ENCODE data around the gene KDM7A. TPM values are rescaled to one million over a fixed set of nuclear protein-coding genes. Genes with fewer than 3 reads are reported as not detected.

Gene KDM7A
- total RNA-seq, 1 donor from 2014 or later: 26.2 TPM

DNA sequence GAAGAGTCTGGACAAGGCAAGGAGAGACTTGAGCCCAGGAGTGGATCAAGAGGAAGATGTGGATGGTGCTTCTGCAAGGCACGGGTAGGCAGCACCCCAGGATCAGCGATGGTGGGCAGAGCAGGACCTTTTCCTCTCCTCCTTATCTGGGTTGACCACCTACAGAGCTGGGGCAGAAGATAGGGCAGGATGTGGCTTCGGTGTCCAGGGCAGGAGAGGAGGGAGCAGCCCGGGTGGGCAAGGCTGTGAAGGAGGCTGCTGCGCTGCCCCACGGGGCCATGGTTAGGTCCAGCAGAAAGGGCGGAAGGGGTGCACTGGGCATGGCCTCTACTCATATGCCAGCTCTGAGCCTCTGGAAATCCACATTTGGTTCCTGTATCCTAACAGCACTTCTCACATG, 94.0 kb downstream of the KDM7A start:
- DNase-seq: no peak

DNA sequence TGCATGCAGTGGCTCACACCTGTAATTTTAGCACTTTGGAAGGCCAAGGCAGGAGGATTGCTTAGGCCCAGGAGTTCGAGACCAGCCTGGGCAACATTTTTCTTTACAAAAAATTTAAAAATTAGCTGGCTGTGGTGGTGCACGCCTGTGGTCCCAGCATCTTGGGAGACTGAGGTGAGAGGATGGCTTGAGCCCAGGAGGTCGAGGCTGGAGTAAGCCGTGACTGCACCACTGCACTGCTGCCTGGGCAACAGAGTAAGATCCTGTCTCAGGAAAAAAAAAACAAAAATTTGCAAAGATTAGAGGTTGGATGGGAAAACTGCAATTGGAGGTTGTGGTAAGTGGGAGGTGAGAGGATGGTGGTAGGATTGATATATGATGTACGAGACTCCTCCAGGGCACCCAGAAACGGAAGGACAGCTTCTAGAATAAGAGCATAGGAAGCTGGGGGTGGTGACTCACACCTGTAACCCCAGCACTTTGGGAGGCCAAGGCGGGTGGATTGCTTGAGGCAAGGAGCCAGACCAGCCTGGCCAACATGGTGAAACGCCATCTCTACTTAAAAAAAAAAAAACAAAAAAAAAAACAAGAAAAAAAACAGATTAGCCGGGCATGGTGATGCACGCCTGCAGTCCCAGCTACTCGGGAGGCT, 94.9 kb downstream of the KDM7A start:
- DNase-seq: no peak

DNA sequence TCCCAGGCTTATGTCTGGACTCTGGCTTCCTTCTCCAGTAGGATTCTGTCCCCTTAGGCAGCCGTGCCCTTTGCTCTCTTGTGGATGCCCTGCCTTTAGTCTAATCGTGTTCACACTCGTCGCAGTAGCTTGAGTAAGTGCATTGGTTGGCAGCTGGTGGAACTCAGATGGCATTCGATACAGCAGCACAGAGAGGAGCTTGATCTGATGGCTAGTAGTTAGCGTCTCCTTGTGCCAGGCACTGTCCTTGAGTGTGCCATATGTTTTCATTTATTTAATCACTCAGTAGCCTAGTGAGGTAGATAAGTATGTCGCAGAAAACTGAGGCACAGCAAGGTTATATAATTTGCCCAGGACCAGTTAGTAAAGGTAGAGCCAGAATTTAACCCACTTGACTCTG, 95.9 kb downstream of the KDM7A start:
- DNase-seq: no peak

DNA sequence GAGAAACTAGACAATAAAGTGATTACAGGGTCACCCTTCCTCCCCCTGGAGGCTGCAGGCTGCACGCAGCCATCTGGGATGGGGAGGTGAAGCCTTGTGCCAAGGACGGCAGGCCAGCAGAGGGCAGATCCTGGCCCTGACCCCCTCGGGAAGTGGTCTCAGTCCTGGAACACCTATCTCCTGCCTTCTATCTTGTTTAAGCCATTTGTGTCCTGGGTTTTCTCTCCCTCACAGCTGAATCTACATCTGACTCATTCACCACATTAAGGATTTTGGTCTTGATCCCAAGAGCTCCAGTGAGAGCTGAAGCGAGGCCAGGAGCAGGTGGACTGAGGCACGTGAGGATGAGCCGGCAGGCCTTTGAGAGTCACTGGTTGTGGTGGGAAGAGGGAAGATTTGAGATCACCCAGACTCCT, 97.7 kb downstream of the KDM7A start:
- no peak for DNase-seq

DNA sequence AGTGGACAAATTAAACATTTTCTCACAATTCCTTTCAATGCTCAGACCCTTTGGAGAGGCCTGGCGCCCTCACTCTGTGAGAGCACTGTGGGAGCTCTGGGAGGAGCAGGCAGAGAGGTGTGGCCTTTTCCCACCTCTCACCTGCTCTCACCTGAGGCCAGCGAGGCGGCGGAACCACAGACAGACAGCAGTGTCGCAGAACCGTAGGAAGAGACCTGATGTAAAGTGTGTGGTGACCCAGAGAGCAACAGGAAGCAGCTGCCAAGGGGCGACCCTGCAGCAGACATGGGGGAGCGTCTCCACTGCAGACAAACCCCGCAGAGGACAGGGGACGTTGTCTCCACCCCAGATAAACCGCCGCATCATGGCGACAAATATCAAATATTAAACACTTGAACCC, 98.4 kb downstream of the KDM7A start:
- no peak for DNase-seq

DNA sequence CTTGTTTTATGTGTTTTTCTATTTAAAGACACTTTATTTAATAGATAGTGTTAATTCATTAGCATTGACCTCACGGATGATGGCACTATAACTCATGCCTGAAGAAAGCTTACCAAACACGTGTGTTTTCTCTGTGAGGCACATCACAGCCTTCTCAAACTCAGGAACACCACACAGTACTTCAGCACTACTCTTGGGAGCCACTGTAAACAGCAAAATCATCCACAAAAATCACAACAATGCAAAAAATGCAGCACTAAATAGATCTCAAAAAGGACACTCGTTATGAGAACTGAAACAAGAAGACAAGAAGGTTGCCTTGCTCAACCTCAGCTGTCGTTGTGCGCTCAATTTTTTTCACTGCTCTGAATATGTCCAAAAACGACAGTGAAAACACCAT, 102.0 kb downstream of the KDM7A start:
- no peak for DNase-seq

DNA sequence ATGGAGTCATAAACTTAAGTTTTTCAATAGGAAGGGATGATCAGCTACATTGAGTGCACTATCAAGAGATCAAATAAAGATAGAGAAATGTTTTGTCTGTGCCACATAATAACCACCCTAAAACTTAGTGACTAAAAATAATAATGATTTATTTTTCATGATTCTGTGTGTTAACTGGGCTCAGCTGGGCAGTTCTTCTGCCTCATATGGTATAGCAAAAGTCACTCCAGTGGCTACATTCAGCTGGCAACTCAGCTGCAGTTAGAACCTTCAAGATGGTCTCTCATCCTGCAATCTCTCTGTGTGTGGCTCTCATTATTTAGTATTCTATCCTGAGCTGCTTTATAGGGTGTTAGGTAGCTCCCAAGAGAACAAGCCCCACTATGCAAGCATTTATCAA, 106.2 kb downstream of the KDM7A start:
- no peak for DNase-seq

DNA sequence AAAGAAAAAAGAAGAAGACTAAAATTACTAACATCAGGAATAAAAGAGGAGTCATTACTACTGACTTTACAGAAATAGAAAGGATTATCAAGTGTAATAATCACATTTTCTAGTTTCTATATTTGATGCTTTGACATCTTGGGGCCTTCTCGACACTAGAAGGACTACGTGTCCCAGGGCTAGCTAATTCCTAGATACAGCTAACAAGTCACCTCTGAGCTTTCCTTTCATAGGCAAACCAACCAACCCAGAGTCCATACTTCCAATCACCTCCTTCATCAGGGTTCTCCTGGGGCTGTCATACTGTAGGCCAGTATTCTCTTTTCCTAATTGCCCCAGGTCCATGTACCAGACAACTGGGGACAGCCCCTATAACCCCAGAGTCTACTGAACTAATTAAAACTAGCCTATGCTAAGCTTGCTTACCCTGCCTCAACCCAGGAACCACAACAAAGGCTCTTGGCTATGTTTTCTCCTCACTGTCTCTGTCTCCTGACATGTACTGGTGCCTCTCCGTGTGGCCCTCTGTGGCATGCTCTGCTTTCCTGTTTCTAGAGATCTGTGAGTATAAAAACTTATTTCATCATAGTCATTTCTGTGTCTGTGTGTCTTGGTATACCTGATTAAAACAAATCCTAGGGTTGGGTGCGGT, 107.4 kb downstream of the KDM7A start:
- DNase-seq: no peak

DNA sequence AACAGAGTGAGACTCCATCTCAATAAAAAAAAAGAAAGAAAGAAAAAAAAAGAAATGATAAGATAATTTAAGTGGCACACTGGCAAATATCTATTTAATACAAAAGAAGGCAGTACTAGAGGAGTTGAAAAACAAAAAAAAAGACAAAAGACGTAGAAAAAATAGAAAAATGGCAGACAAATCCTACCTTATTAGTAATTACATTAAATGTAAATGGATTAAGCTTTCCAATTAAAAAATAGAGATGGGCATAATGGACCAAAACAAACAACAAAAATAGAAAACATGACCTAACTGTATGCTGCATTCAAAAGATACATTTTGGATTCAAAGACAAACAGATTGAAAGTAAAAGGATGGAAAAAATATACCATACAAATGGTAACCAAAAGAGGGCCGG, 108.8 kb downstream of the KDM7A start:
- no peak for DNase-seq

DNA sequence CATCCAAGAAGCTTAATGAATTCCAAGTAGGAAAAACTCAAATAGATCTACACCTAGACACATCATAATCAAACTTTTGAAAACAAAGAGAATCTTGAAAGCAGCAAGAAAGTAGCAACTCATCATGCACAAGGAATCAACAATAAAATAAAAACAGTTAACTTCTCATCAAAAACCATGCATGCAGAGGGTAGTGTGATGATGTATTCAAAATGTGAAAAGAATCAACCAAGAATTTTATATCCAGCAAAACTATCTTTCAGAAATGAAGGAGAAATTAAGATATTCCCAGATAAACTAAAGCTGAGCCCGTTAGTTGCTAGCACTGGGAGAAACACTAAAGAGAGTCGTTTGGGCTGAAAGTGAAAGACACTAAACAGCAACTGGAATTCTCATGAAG, 109.7 kb downstream of the KDM7A start:
- no peak for DNase-seq

DNA sequence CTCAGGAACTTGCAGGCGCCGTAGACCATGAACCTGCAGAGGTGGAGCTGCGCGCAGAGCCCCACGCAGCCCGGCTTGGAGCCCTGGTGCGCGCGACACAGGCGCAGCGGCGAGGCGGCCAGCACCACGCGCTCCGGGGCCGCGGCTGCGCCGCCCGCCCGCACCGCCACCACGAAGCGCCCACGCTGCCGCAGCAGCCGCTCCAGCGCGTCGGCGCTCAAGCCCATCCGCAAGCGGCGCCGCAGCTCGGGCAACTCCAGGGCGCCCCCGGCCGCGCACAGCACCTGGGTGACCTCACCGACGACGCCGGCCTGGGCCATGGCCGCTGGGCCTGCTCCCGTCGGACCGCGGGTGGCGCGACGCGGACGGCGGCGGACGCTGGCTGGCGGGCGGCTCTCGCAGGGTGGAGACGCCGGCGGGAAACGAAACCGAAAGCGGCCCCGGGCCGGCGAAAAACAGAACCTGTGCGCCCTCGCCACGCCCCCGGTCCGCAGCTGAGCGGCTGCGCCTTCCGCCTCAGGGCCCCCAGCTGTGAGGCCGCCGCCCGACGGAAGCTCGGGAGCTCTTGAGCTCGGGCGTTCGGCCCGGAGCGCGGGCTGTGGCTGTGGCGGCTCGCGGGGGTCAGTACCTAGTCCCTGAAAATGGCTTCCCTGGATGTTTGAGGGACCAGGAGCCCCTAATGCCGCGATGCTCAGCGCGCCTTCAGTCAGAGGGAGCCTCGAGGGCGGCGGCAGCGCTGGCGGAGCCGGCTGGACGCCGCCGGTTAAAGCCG, 114.1 kb downstream of the KDM7A start, which contains the start of gene PARP12:
Gene PARP12, minus strand, starts transcription at position 424 of the 772 bp plus-strand sequence. Its CDS starts 104 bp downstream, at position 320.
- DNase-seq: peak; percentile 56

DNA sequence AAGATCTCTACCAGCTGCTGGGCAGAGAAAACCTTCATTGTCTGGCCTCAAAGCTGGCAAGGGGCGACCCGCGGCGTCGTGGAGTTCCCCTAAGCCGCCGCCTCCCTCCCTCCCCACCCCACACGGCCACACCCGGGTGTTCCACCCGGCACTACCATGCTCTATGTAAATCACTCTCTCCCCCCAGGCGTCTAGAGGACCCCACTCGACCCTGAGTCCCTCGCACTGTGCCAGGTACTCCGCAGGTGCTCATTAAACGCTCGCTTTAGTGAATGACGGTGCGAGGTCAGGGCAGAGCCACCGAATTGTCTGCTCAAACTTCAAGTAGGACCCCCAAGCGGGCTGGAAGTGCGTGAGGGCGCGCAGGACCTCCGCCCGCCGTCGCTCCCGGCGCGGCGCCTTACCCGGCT, 114.7 kb downstream of the KDM7A start:
- no peak for DNase-seq

DNA sequence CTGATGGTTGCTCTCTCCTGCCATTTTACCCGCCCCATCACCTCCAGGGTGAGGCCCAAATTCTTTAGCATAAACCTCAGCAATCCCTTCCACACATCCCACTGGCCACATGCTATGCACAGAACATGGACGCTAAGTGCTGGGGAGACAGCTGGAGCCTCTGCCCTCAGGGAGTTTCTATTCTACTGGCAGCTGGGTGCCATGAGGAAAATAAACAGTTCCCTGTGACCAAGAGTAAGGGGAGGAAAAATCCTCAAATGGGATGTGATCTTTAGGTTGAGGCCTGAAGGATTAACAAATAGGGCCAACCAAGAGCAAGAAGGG, 115.2 kb downstream of the KDM7A start:
- no peak for DNase-seq

DNA sequence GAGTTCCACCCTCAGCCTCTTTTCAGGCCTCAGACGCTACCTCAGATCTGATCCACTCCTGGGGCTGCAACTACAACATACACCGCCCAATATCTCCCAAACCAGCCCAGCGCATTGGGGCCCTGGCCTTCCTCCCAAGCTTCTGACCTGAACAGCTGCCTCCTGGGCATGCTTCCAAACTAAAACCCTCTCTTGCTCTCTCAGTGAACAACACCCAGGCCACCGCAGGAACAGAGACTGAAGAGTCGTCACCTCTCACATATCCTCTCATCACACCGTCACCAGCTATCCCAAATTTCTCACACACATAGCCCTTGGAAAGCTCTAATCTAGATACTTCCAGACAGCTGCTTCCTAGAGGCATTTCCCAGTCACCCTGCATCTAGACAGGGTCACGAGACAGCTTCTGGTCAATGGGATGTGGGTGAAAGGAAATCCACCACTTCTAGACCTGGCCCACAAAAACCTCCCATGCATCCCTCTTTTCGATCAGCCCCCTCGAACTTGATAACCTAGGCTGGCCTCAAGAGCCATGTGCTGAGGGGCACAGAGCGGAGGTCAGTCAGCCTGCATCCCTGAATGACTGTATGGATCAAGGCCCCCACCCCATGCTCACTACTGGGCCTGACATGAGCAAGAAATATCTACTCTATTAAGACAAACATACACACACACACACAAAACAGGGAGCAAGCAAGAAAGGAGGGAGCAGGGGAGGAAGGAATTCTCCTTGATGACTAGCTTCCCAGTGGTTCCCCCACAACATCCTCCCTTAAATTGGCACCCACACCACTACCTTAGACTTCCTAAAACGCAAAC, 115.8 kb downstream of the KDM7A start:
- DNase-seq: no peak

DNA sequence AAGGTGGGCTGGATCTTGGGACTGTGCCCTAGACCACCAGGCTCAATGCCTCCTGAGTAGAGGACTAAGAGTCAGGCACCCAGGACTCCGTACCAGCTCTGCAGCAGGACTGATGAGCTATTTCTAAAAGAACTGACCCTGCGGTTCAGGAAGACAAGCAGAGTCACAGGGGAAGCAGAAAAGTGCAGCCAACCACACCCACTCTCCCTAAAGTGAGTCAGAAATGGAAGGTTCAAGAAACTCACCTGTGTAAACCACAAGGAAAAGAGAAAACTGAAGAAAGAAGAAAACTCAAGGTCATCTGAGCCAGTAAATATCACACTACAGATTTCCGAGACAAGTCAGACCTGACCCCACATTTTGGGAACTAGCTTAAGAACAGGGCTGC, 116.5 kb downstream of the KDM7A start:
- no peak for DNase-seq

DNA sequence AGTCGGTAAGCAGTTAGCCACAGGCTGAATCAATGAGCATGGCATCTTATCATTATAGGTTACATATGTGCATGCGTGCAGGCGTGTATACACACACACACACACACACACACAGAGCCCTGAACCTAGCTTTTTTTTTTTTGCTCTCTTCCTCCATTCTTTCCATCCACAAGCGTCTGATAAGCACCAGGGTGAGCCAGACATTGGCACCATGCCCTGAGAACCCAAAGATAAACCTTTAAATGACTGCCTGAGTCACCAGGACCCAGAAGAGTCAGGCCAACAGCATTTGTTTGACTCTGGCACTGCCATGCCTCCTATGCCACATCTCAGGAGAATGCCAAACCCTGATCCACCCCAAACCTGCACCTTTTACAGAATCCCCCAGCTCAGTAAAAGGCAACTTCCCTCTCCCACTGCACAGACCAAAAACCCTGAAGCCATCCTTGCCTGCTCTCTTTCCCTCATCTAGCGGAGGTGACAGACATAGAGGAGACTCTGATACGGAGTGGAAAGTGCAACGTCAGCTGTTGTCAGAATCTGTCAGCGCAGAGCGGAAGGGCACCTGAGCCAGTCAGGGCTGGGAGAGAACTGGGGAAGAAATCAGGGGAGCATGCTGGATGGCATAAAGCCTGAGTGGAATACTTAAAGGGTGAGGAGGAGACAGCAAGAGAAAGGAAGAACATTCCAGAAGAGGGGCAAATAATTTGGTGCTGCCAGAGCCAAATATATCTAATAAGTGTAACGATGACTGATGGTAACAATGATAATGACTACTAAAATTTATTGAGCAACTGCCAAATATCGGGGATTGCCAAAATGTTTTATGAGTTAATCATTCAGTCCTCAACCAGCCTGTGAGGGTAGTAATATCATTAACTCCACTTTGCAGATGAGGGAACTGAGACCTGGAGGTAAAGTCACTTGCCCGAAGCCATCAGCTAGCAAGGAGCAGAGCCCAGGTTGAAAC, 117.2 kb downstream of the KDM7A start:
- DNase-seq: no peak

DNA sequence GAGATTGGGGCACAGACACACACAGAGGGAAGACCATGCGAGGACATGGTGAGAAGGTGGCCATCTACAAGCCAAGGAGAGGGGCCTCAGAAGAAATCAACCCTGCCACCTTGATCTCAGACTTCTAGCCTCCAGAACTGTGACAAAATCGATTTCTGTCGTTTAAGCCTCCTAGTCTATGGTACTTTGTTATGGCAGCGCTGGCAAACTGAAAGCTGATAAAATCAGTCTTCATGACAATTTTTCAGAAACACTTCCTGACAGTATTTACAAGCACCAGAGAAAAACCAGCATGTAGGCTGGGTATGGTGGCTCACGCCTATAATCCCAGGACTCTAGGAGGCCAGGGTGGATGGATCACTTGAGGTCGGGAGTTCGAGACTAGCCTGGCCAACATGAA, 118.3 kb downstream of the KDM7A start:
- DNase-seq: no peak

DNA sequence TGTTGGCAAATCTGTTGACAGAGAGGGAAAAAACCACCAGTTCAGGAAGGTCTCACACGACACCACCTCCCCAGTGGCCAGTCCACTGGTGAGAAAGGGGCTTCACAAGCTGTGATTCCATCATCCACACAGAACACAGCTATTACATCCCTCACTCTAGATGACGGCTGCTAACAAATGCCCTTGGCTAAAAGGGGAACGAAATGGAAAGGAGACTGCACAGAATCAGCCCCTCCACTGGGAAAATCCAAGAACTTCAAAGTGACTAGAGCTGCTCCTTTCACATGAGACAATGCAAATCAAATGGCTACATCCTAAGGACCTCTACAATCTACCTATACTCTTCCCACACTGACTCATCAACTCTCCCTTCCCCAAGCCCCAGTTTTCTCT, 119.6 kb downstream of the KDM7A start:
- no peak for DNase-seq

DNA sequence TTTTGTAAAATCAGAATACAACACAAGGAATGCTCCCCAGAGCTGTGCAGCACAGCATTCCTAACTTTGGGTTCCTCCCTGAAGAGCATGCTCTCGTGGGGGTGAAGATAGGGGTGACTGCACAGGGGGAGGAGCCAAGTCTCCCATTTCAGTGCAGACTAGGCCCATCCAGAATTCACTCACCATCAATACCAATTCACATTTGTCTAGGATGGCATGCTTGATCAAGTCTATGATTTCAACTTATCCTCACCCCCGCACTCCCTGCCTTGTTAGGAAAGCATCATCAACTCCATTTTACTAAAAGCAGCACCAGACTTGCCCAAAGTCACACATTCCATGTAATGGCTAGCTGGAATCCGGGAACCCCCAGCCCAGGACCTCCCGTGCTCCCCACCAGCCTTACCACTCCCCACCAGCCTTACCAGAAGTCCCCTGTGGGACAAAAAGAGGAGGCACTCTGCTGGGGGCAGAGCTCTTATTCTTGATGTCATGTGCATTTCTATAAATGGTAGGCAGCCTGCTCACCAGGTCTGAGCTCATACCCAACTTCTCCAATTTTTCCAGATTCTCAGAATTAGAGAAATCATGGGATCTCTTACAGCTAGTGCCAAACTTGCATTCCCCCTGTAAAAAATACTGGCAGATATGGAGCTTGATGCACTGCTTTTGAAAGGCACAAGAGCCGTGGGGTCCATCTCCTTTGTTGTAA, 120.2 kb downstream of the KDM7A start:
- no peak for DNase-seq

DNA sequence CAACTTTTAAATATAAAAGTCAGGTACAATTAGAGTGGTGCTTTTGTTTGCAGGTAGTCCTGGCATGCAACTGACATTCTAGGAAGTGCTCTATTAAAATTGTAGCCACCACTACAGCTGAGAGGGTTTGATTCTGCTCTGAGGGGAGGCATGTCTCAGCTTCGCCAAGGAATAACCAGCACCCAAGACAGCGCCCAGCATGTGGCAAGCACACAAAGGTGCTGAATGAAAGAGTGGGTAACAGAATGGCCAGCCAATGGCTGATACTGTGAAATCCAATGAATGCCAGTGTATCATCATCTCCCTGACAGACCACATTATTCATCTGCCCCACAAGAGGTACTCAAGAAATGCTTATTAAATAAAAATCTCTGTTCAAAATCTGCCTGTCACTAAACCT, 121.0 kb downstream of the KDM7A start:
- no peak for DNase-seq

DNA sequence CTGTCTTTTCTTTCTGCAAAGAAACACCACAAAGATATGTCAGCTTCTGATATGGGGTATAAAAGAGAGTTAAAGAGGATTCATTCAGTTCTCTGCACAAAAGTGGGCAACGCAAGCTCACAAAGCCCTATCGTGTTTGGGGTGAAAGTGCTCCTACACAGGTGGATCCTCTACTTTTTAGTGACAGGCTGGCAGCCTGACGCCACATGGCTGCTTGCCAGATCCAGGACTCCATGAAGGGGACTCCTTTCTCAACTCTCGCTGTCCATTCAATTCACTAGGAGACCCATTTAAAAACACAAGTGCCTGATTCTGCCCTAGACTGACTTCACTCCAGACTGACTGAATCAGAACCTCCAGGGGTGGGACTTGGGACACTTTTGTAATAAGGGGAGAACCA, 122.0 kb downstream of the KDM7A start:
- no peak for DNase-seq

Data from skin of body (tissue), 2 donors.